GM12878 (cell line): ENCODE measurements around the gene FXYD6. TPM values are rescaled to one million over a fixed set of nuclear protein-coding genes. Genes with fewer than 3 reads are reported as not detected.

Experiments
- ATAC-seq: fragments of 200-7000 bp; cut with Tn5 transposase; 3 replicates; pipeline ENCODE4 v1.9.1; 2020; ENCODE audit warnings: mild to moderate bottlenecking, moderate library complexity
- BruUV-seq: library from RNA; stranded (reverse); fragments of 400-500 nt; replicated peaks from 2 replicates; lab custom pipeline; 2021; lab: Mats Ljungman, UMichigan
- CTCF ChIA-PET: fragments of 300-600 bp; sonication (Branson Sonifier 250); formaldehyde crosslinking; extraction: SDS; loops from one replicate; lab custom pipeline; 2021; ENCODE audit warnings: inconsistent platforms; lab: Yijun Ruan, JAX
- POLR2A ChIA-PET: fragments of 350-600 bp; formaldehyde crosslinking; extraction: SDS; loops from one replicate; lab custom pipeline; 2021; ENCODE audit warnings: inconsistent platforms; lab: Charles Lee
- RAD21 ChIA-PET: fragments of 300-600 bp; sonication (Branson Sonifier 250); formaldehyde crosslinking; loops from one replicate; lab custom pipeline; 2023; ENCODE audit warnings: antibody characterized with exemption; ENCODE audit not compliant: unreplicated experiment; lab: Charles Lee
- SMC1A ChIA-PET: fragments of 300-600 bp; sonication (Branson Sonifier 250); formaldehyde crosslinking; loops from one replicate; lab custom pipeline; 2023; ENCODE audit not compliant: unreplicated experiment, uncharacterized antibody; lab: Charles Lee
- DNase-seq: peaks from one replicate; pipeline ENCODE4 v3.0.0-alpha.2; 2011; ENCODE audit warnings: low read depth, low spot score
- FAIRE-seq: peaks from 3 replicates; lab custom pipeline; 2011; peaks lifted over from hg19 to GRCh38; lab: Jason Lieb, UNC
- H2AFZ ChIP-seq: 2 replicates; pipeline ENCODE4 v1.6.0; 2011; ENCODE audit warnings: low read depth, low read length, control low read depth; ENCODE audit not compliant: control insufficient read depth
- H3K27ac ChIP-seq: 2 replicates; pipeline ENCODE4 v1.5.1; 2011; ENCODE audit warnings: control low read depth; ENCODE audit not compliant: control insufficient read depth, insufficient read depth
- H3K27me3 ChIP-seq, 2 experiments: replicated peaks in 1 of 2; 2 replicates each; pipeline versions ENCODE4 v1.6.0 to v1.6.1; 2011; ENCODE audit warnings: low read length in 1 of 2; ENCODE audit not compliant: control insufficient read depth in 2 of 2, insufficient read depth in 2 of 2
- H3K36me3 ChIP-seq, 2 experiments: 2 replicates each; pipeline ENCODE4 v1.5.1; 2011; ENCODE audit warnings: low read length in 1 of 2; ENCODE audit not compliant: control insufficient read depth in 2 of 2, insufficient read depth in 2 of 2
- H3K4me1 ChIP-seq: 2 replicates; pipeline ENCODE4 v1.6.1; 2011; ENCODE audit warnings: mild to moderate bottlenecking, low read length, moderate library complexity, mixed read lengths; ENCODE audit not compliant: control insufficient read depth, insufficient read depth
- H3K4me2 ChIP-seq: 2 replicates; pipeline ENCODE4 v1.6.0; 2011; ENCODE audit warnings: control low read depth; ENCODE audit not compliant: control insufficient read depth, insufficient read depth
- H3K4me3 ChIP-seq: fragments of 200-600 bp; sonication (generic); 2 replicates; pipeline ENCODE4 v1.5.1; 2016
- H3K79me2 ChIP-seq: 2 replicates; pipeline ENCODE4 v1.6.0; 2011; ENCODE audit warnings: low read length; ENCODE audit not compliant: control insufficient read depth, insufficient read depth
- H3K9ac ChIP-seq: 2 replicates; pipeline ENCODE4 v1.8.0; 2011; ENCODE audit warnings: low read length, control low read depth, mixed read lengths; ENCODE audit not compliant: control insufficient read depth, insufficient read depth
- H3K9me3 ChIP-seq: replicated peaks from 3 replicates; pipeline ENCODE4 v1.5.1; 2011; ENCODE audit warnings: mild to moderate bottlenecking, low read length; ENCODE audit not compliant: control insufficient read depth, insufficient read depth
- H4K20me1 ChIP-seq: 2 replicates; pipeline ENCODE4 v1.6.0; 2011; ENCODE audit not compliant: control insufficient read depth, insufficient read depth
- BRCA1 ChIP-seq: IDR thresholded peaks from 2 replicates; pipeline ENCODE4 v1.6.1; 2011; ENCODE audit warnings: low read depth, low read length, improper control_type of control experiment
- E4F1 ChIP-seq: fragments of 450-650 bp; IDR thresholded peaks from 2 replicates; pipeline ENCODE4 v1.6.1; 2018; ENCODE audit warnings: borderline replicate concordance, mild to moderate bottlenecking; ENCODE audit not compliant: partially characterized antibody
- ESRRA ChIP-seq: IDR thresholded peaks from 2 replicates; pipeline ENCODE4 v1.6.1; 2012; ENCODE audit warnings: mild to moderate bottlenecking, low read length, improper control_type of control experiment
- FOS ChIP-seq: IDR thresholded peaks from 3 replicates; pipeline ENCODE4 v1.6.1; 2011; ENCODE audit warnings: borderline replicate concordance; ENCODE audit not compliant: insufficient read length; ENCODE audit errors: extremely low read depth
- RCOR1 ChIP-seq: conservative IDR thresholded peaks from 2 replicates; pipeline ENCODE4 v1.6.1; 2012; ENCODE audit warnings: low read depth, low read length, improper control_type of control experiment
- RELB ChIP-seq: fragments of 450-650 bp; IDR thresholded peaks from 2 replicates; pipeline ENCODE4 v1.6.1; 2017; ENCODE audit warnings: low read depth, mild to moderate bottlenecking, moderate library complexity
- SRF ChIP-seq, 2 experiments: IDR thresholded peaks; 2 replicates each; pipeline ENCODE4 v1.6.1; 2011; ENCODE audit warnings: low read depth in 2 of 2, low read length in 2 of 2, mild to moderate bottlenecking in 1 of 2, moderate library complexity in 1 of 2
- TARDBP ChIP-seq: IDR thresholded peaks from 2 replicates; pipeline ENCODE4 v1.6.1; 2016; ENCODE audit warnings: borderline replicate concordance
- ZNF622 ChIP-seq: fragments of 450-650 bp; IDR thresholded peaks from 2 replicates; pipeline ENCODE4 v1.6.1; 2017; ENCODE audit warnings: mild to moderate bottlenecking, inconsistent platforms
- WGBS: methylation state at CpG from one replicate; pipeline ENCODE4 v1.1.6; 2016; ENCODE audit warnings: low lambda C conversion rate; ENCODE audit not compliant: insufficient replicate concordance, insufficient coverage; ENCODE audit errors: missing lambda C conversion rate; 5-methylcytosine and 5-hydroxymethylcytosine counted together
- in situ Hi-C: fragments of 300-500 bp; cut with MboI; formaldehyde crosslinking; loops from 9 replicates; pipeline ENCODE4 v1.14.3; 2018; ENCODE audit warnings: mixed read lengths
- intact Hi-C: fragments of 100-400 bp; cut with micrococcal nuclease; formaldehyde crosslinking; loops from one replicate; pipeline ENCODE4 v1.14.2; 2022; ENCODE audit not compliant: unreplicated experiment
- polyA plus RNA-seq, 11 experiments: library from polyadenylated mRNA; depleted of rRNA in 4 of 11; unstranded in 6 of 11; stranded (reverse) in 5 of 11; fragments of >200 nt; fragmentation: Nextera tagmentation in 4 of 11; fragmentation: Illumina TruSeq in 1 of 11; extraction: Ambion mirVana in 4 of 11; extraction: Trizol in 1 of 11; gene quantifications; 1 replicate in 1 of 11; 2 replicates in 10 of 11; pipeline versions ENCODE4 v1.2.1 to v1.2.3, GENCODE V29; 2011 to 2016; ENCODE audit warnings: inconsistent platforms in 2 of 11, missing spikeins in 2 of 11, low read depth in 1 of 11
- total RNA-seq, 4 experiments: library from RNA; depleted of rRNA in 3 of 4; stranded (reverse); fragments of >200 nt in 3 of 4; fragmentation: Illumina TruSeq in 1 of 4; extraction: Trizol in 1 of 4; gene quantifications; 2 replicates each; pipeline versions ENCODE4 v1.2.1 to v1.2.3, GENCODE V29; 2013 to 2021

Gene FXYD6
- total and polyA plus RNA-seq, 10 of the 15 experiments (the other 5 are each of a cell fraction or from before 2014, with no cell fraction given), result 0.09 to 2.0 (median 0.23) TPM; not detected in 2

GRCh38 chr11:117792992-117793391 lies 83.5 kb downstream of the FXYD6 start (continued):
- TF ChIP-seq BRCA1 (no peak), TARDBP (no peak), E4F1 (no peak)

GRCh38 chr11:117792241-117792640 lies 84.2 kb downstream of the FXYD6 start:
- no peak overlapping the region for H3K4me3 ChIP-seq
- H3K36me3 ChIP-seq, result no peaks in the 10 kb centered on the region
- BruUV-seq, result no TSS peak
- no peak for FAIRE-seq
- no peak for DNase-seq
- ATAC-seq, result no peak
- H2AFZ ChIP-seq, result no peak overlapping the region
- no peak for TF ChIP-seq TARDBP
- no peak for TF ChIP-seq RCOR1
- TF ChIP-seq SRF (IDR thresholded peaks at IDR 0.05; ENCODE audit: low read depth in 2 of 2, low read length in 2 of 2), result no peak
- TF ChIP-seq ESRRA, result no peak
- TF ChIP-seq RELB, result no peak
- TF ChIP-seq FOS, result no peak
- no peak for TF ChIP-seq ZNF622
- no peak overlapping the region for H3K9ac ChIP-seq
- H3K4me2 ChIP-seq, result no peak overlapping the region
- H4K20me1 ChIP-seq, result no peaks in the 10 kb centered on the region
- in situ Hi-C loops (no loop called here), intact Hi-C loops (no loop called here)
- RAD21 ChIA-PET, result no interaction called here
- POLR2A ChIA-PET, result no interaction called here
- H3K79me2 ChIP-seq, result no peaks in the 10 kb centered on the region
- 0% methylated on average over 5 of the region's 5 CpGs for WGBS
- CTCF ChIA-PET, result interaction anchor here (0.6 to 1.6 kb wide), 3 partner anchors 17 to 35 kb away, joined by 3 to 4 read pairs (median 3); no protein-coding TSS in a partner anchor
- SMC1A ChIA-PET, result interaction anchor here (1.2 kb wide), 2 partner anchors 25 to 103 kb away, joined by 3 to 4 read pairs; no protein-coding TSS in a partner anchor
- H3K27ac ChIP-seq, result no peak overlapping the region
- no peaks in the 10 kb centered on the region for H3K9me3 ChIP-seq
- no peaks in the 10 kb centered on the region for H3K4me1 ChIP-seq
- H3K27me3 ChIP-seq, result peaks cover 4 to 10% of the 10 kb centered on the region in 2 experiments; a peak in 3 of 4 replicates
